ENCODE data around the gene SUPT3H. TPM values are rescaled to one million over a fixed set of nuclear protein-coding genes. Genes with fewer than 3 reads are reported as not detected.

Gene SUPT3H
- total RNA-seq, 4 donors from 2014 or later: 6.0 to 9.0 (median 6.2) TPM

- TF ChIP-seq CTCF (IDR thresholded peaks at IDR 0.05; ENCODE audit: low read depth): no peak
Observed at GRCh38 chr6:45171380-45171779, 206.4 kb downstream of the SUPT3H start.

GRCh38 chr6:45170309-45170708 is 207.4 kb downstream of the SUPT3H start:
- TF ChIP-seq CTCF (IDR thresholded peaks at IDR 0.05; ENCODE audit: low read depth): no peak

GRCh38 chr6:45169815-45170214 is 207.9 kb downstream of the SUPT3H start:
- TF ChIP-seq CTCF (IDR thresholded peaks at IDR 0.05; ENCODE audit: low read depth): no peak

DNA sequence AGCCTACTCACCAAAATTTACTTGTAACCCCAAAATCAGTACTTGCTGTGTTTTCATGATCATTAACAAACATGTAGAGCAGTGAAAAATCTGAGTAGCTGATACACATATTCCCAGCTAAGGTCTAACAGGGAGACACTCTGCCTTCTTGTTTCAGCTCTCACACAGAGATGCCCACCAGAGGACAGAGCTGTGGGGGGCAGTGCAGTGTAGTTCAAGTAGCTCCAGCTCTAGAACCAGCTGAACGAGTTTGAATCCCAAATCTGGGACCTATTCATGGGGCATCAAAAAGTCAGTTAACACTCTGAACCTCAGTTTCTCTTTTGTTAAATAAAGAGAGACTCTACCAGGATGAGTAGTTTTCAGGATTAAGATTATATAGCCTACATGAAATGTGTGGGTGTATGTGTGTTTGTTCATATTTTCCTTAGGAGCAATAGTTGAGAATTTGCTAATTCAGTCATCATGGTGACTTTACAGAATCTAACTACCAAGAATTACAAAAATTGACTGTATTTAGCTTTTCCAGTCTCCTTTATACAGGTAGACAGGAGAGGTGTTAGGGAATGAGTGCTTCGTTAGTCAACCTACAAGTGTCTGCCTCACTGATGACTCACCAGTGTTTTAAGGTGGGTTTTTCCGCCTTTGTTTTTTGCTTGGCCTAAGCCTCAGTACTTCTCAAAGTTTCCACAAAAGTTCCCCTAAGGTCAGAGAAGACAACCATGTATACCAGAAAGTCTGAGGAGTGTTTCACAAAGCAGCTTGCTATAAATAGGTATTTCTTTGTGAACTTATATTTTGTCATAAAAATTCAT is 213.6 kb downstream of the SUPT3H start:
- TF ChIP-seq CTCF (IDR thresholded peaks at IDR 0.05; ENCODE audit: low read depth): no peak

DNA sequence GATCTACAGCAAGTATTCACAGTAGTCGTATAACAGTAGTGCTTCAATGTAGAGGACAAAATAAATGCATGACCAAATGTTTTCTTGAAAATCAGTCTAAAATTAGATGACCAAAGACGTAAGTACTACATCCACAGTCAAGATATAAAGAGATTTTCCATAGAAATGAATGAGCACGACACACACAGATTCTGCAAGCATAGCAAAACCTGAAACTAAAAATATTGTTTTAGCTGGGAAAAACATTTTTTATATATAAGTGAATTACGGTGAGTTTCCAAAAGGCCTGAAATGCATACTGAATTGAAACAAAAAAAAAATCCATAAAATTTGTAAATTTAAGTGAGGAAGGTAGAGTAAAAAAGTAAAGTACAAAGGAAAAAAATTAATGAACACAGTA is 217.4 kb downstream of the SUPT3H start:
- TF ChIP-seq CTCF (IDR thresholded peaks at IDR 0.05; ENCODE audit: low read depth): no peak

GRCh38 chr6:45156075-45156474 is 221.7 kb downstream of the SUPT3H start:
- no peak for TF ChIP-seq CTCF (IDR thresholded peaks at IDR 0.05; ENCODE audit: low read depth)

DNA sequence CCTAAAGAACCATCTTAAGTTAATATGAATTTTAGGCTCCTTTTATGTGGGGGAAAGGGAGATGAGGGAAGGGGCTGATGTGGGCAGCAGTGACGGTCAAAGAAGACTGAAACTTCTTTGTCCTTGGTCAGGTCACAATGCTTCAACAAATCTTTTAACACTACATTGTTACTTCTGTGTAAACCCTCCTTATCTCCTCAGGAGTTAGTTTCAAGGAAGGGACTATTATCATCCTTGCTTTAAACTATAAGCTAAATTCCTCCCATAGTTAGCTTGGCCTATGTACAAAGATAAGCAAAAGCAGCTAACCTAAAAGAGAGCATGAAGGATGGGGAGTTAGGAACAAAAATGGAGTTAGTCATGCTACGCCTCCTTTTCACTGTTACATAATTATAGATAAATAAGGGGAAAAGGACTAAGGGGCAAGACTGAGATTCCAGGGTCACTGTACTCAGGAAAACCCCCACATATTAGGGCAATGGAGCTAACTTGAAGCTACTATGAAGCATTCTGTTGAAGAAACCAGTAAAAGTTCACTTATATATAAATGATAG is 222.3 kb downstream of the SUPT3H start:
- no peak for TF ChIP-seq CTCF (IDR thresholded peaks at IDR 0.05; ENCODE audit: low read depth)
